GM23248 (cell line): ENCODE results near the gene ACER2. TPM values are rescaled to one million over a fixed set of nuclear protein-coding genes. Genes with fewer than 3 reads are reported as not detected.

Source experiments
- DNase-seq: peaks from one replicate; pipeline ENCODE4 v3.0.0-alpha.2; 2015
- H2AFZ ChIP-seq: fragments of 200-600 bp; sonication (generic); 2 replicates; pipeline ENCODE4 v1.6.1; 2016; ENCODE audit warnings: antibody characterized with exemption
- H3F3A ChIP-seq: fragments of 200-600 bp; sonication (generic); 2 replicates; pipeline ENCODE4 v1.6.1; 2016; ENCODE audit warnings: mild to moderate bottlenecking, antibody characterized with exemption, mixed run types; ENCODE audit not compliant: insufficient read depth
- H3K27ac ChIP-seq: fragments of 200-600 bp; sonication (generic); 2 replicates; pipeline ENCODE4 v1.5.1; 2016; ENCODE audit warnings: mild to moderate bottlenecking
- H3K27me3 ChIP-seq: fragments of 200-600 bp; sonication (generic); replicated peaks from 2 replicates; pipeline ENCODE4 v1.6.1; 2016; ENCODE audit warnings: mild to moderate bottlenecking; ENCODE audit not compliant: insufficient read depth
- H3K36me3 ChIP-seq: fragments of 200-600 bp; sonication (generic); 2 replicates; pipeline ENCODE4 v1.6.1; 2016; ENCODE audit warnings: low read depth, mild to moderate bottlenecking
- H3K4me1 ChIP-seq: fragments of 200-600 bp; sonication (generic); 2 replicates; pipeline ENCODE4 v1.6.1; 2016; ENCODE audit warnings: mild to moderate bottlenecking; ENCODE audit not compliant: insufficient read depth
- H3K4me2 ChIP-seq: fragments of 200-600 bp; sonication (generic); one replicate; pipeline ENCODE4 v1.6.1; 2016; ENCODE audit warnings: mild to moderate bottlenecking; ENCODE audit not compliant: unreplicated experiment
- H3K4me3 ChIP-seq: fragments of 200-600 bp; sonication (generic); 2 replicates; pipeline ENCODE4 v1.5.1; 2016; ENCODE audit warnings: mild to moderate bottlenecking
- H3K79me2 ChIP-seq: fragments of 200-600 bp; sonication (generic); 2 replicates; pipeline ENCODE4 v1.6.1; 2016; ENCODE audit warnings: mild to moderate bottlenecking; ENCODE audit not compliant: insufficient read depth
- H3K9ac ChIP-seq: fragments of 200-600 bp; sonication (generic); 2 replicates; pipeline ENCODE4 v1.6.1; 2016; ENCODE audit warnings: mild to moderate bottlenecking
- H3K9me2 ChIP-seq: fragments of 200-600 bp; sonication (generic); 2 replicates; pipeline ENCODE4 v1.6.1; 2016; ENCODE audit warnings: mixed run types, mild to moderate bottlenecking, moderate library complexity; ENCODE audit not compliant: insufficient read depth
- H3K9me3 ChIP-seq: fragments of 200-600 bp; sonication (generic); one replicate; pipeline ENCODE4 v1.6.1; 2017; ENCODE audit warnings: low read depth
- H4K20me1 ChIP-seq: fragments of 200-600 bp; sonication (generic); 2 replicates; pipeline ENCODE4 v1.6.0; 2016; ENCODE audit not compliant: insufficient read depth
- EZH2 ChIP-seq: fragments of 200-600 bp; sonication (generic); IDR thresholded peaks from 2 replicates; pipeline ENCODE4 v1.6.1; 2018; ENCODE audit warnings: antibody characterized with exemption, mild to moderate bottlenecking; ENCODE audit not compliant: insufficient read depth, poor library complexity, severe bottlenecking
- EZH2phosphoT487 ChIP-seq: fragments of 200-600 bp; sonication (generic); IDR thresholded peaks from 2 replicates; pipeline ENCODE4 v1.6.1; 2018; ENCODE audit warnings: antibody characterized with exemption, moderate library complexity, mild to moderate bottlenecking, low read depth; ENCODE audit not compliant: insufficient read depth
- WGBS, 2 experiments: methylation state at CpG; one replicate each; pipeline ENCODE4 v1.1.6; 2015 to 2017; ENCODE audit warnings: low lambda C conversion rate in 2 of 2, low coverage in 1 of 2; ENCODE audit errors: missing lambda C conversion rate in 2 of 2; 5-methylcytosine and 5-hydroxymethylcytosine counted together
- in situ Hi-C: fragments of 300-500 bp; cut with MboI; formaldehyde crosslinking; loops from 2 replicates; pipeline ENCODE4 v1.15.0; 2020
- polyA plus RNA-seq: library from polyadenylated mRNA; unstranded; fragments of >200 nt; fragmentation: Nextera tagmentation; extraction: Ambion mirVana; gene quantifications from 2 replicates; pipeline ENCODE4 v1.2.1, GENCODE V29; 2016
- total RNA-seq: library from RNA; depleted of rRNA; stranded (reverse); fragments of >200 nt; shearing (Covaris generic); gene quantifications from 2 replicates; pipeline ENCODE4 v1.2.3, GENCODE V29; 2014; rRNA removed

ACER2 gene
- total and polyA plus RNA-seq, 2 experiments from 2014 or later, result 0.48 to 0.76 TPM

GRCh38 chr9:19497276-19497675, 88.5 kb downstream of the ACER2 start:
- H3K36me3 ChIP-seq, result no peaks in the 10 kb centered on the region
- peaks cover 12% of the 10 kb centered on the region; the same call in 1 of the 2 replicates for H3K4me1 ChIP-seq
- 0 out of 2 replicates have a peak, but pooled peaks cover 7% of the 10 kb centered on the region for H3F3A ChIP-seq
- H3K27ac ChIP-seq, result no peak overlapping the region
- in situ Hi-C loops, result no loop called here
- H3K9ac ChIP-seq, result no peak overlapping the region
- no peaks in the 10 kb centered on the region for H3K9me3 ChIP-seq
- no peak overlapping the region for H3K4me3 ChIP-seq
- no peaks in the 10 kb centered on the region for H3K79me2 ChIP-seq
- WGBS, 2 experiments, result 81 to 100% methylated on average over 1 of the region's 1 CpG
- no peak for DNase-seq
- TF ChIP-seq EZH2phosphoT487, result no peak
- no peak for TF ChIP-seq EZH2
- no peaks in the 10 kb centered on the region; the same call in 1 of the 2 replicates for H3K27me3 ChIP-seq
- no peaks in the 10 kb centered on the region for H4K20me1 ChIP-seq
- no peak overlapping the region for H3K4me2 ChIP-seq
- H3K9me2 ChIP-seq, result no peaks in the 10 kb centered on the region
- H2AFZ ChIP-seq, result no peak overlapping the region

GRCh38 chr9:19498015-19498414, 89.2 kb downstream of the ACER2 start:
- H3K27ac ChIP-seq, result no peak overlapping the region; the same call in 1 of the 2 replicates

More at GRCh38 chr9:19498015-19498414, 89.2 kb downstream of the ACER2 start:
- TF ChIP-seq EZH2phosphoT487, result no peak
- TF ChIP-seq EZH2, result no peak
- Histone ChIP-seq H2AFZ (no peak overlapping the region), H3K9me2 (no peaks in the 10 kb centered on the region), H3K9me3 (no peaks in the 10 kb centered on the region), H3K79me2 (no peaks in the 10 kb centered on the region), H3F3A (no peaks in the 10 kb centered on the region), H3K4me1 (peaks cover 12% of the 10 kb centered on the region; the same call in 1 of the 2 replicates), H3K9ac (no peak overlapping the region), H3K4me2 (no peak overlapping the region), H3K27me3 (peaks cover 4% of the 10 kb centered on the region), H3K36me3 (no peaks in the 10 kb centered on the region), H4K20me1 (no peaks in the 10 kb centered on the region), H3K4me3 (no peak overlapping the region)
- peak; percentile 72 for DNase-seq
- in situ Hi-C loops, result no loop called here

Other genes with a start within 250 kb of the ACER2 start
- gene DENND4C, start 178.3 kb upstream of the ACER2 start, total RNA-seq, result 28.9 and 39.8 TPM in 2 replicates
- gene DENND4C, start 178.3 kb upstream of the ACER2 start, polyA plus RNA-seq, result 11.8 and 11.9 TPM in 2 replicates
- 857 and 958 TPM in 2 replicates for gene RPS6, start 28.8 kb upstream of the ACER2 start, total RNA-seq
- gene RPS6, start 28.8 kb upstream of the ACER2 start, polyA plus RNA-seq, result 986 and 991 TPM in 2 replicates